Measurements from ENCODE around the gene ME3. TPM values are rescaled to one million over a fixed set of nuclear protein-coding genes. Genes with fewer than 3 reads are reported as not detected.
A peak's percentile ranks its signal among the peaks of the same experiment; 100 is the strongest.

ME3 gene
- total RNA-seq, 1 donor from 2014 or later = 10.8 TPM

- Mint-ChIP-seq H3K4me1 (ENCODE audit: low read depth) (peaks cover 34% of the 10 kb centered on the region), H3K4me3 (ENCODE audit: unreplicated experiment) (no peak overlapping the region), H3K36me3 (ENCODE audit: low read depth) (peaks cover 5% of the 10 kb centered on the region), H3K9me3 (ENCODE audit: low read depth) (no peaks in the 10 kb centered on the region), H3K27me3 (ENCODE audit: low read depth) (no peaks in the 10 kb centered on the region), H3K27ac (ENCODE audit: unreplicated experiment) (no peak overlapping the region)
- TF ChIP-seq CTCF (IDR thresholded peaks at IDR 0.05) = no peak
- no peak for DNase-seq (ENCODE audit: low spot score)
These were observed 208.5 kb downstream of the ME3 start for GRCh38 chr11:86463955-86464354.

GRCh38 chr11:86463120-86463519 is 209.3 kb downstream of the ME3 start:
- Mint-ChIP-seq H3K4me3 (ENCODE audit: unreplicated experiment) (no peak overlapping the region), H3K4me1 (ENCODE audit: low read depth) (peaks cover 42% of the 10 kb centered on the region), H3K27ac (ENCODE audit: unreplicated experiment) (no peak overlapping the region), H3K9me3 (ENCODE audit: low read depth) (no peaks in the 10 kb centered on the region), H3K27me3 (ENCODE audit: low read depth) (no peaks in the 10 kb centered on the region), H3K36me3 (ENCODE audit: low read depth) (peaks cover 5% of the 10 kb centered on the region)
- no peak for DNase-seq (ENCODE audit: low spot score)
- no peak for TF ChIP-seq CTCF (IDR thresholded peaks at IDR 0.05)

GRCh38 chr11:86461892-86462291 is 210.5 kb downstream of the ME3 start:
- Mint-ChIP-seq H3K36me3 (ENCODE audit: low read depth) (peaks cover 5% of the 10 kb centered on the region), H3K4me3 (ENCODE audit: unreplicated experiment) (no peak overlapping the region), H3K9me3 (ENCODE audit: low read depth) (no peaks in the 10 kb centered on the region), H3K27ac (ENCODE audit: unreplicated experiment) (no peak overlapping the region), H3K4me1 (ENCODE audit: low read depth) (peaks cover 50% of the 10 kb centered on the region), H3K27me3 (ENCODE audit: low read depth) (no peaks in the 10 kb centered on the region)
- no peak for TF ChIP-seq CTCF (IDR thresholded peaks at IDR 0.05)
- DNase-seq (ENCODE audit: low spot score) = no peak

- H3K27ac Mint-ChIP-seq (ENCODE audit: unreplicated experiment) = peak overlapping the region; percentile 90
- no peak for DNase-seq (ENCODE audit: low spot score)
- peak; percentile 37 for TF ChIP-seq CTCF (IDR thresholded peaks at IDR 0.05)
- no peak overlapping the region for H3K4me3 Mint-ChIP-seq (ENCODE audit: unreplicated experiment)
- no peaks in the 10 kb centered on the region for H3K27me3 Mint-ChIP-seq (ENCODE audit: low read depth)
- peaks cover 5% of the 10 kb centered on the region for H3K36me3 Mint-ChIP-seq (ENCODE audit: low read depth)
- no peaks in the 10 kb centered on the region for H3K9me3 Mint-ChIP-seq (ENCODE audit: low read depth)
- H3K4me1 Mint-ChIP-seq (ENCODE audit: low read depth) = peaks cover 59% of the 10 kb centered on the region
These were observed 211.7 kb downstream of the ME3 start for GRCh38 chr11:86460461-86461385.

- Mint-ChIP-seq H3K27me3 (ENCODE audit: low read depth) (no peaks in the 10 kb centered on the region), H3K4me3 (ENCODE audit: unreplicated experiment) (no peak overlapping the region), H3K4me1 (ENCODE audit: low read depth) (peaks cover 60% of the 10 kb centered on the region), H3K27ac (ENCODE audit: unreplicated experiment) (peak overlapping the region; percentile 90), H3K36me3 (ENCODE audit: low read depth) (peaks cover 4% of the 10 kb centered on the region), H3K9me3 (ENCODE audit: low read depth) (no peaks in the 10 kb centered on the region)
- peak; percentile 95 for DNase-seq (ENCODE audit: low spot score)
- peak; percentile 57 for TF ChIP-seq CTCF (IDR thresholded peaks at IDR 0.05)
These were observed 212.5 kb downstream of the ME3 start for GRCh38 chr11:86459682-86460460.

Data from chondrocyte (in vitro differentiated cells).